ENCODE results near the gene TEX13D. TPM values are rescaled to one million over a fixed set of nuclear protein-coding genes. Genes with fewer than 3 reads are reported as not detected.

Gene TEX13D
- total and polyA plus RNA-seq, 2 experiments from 2014 or later, result not detected

DNA sequence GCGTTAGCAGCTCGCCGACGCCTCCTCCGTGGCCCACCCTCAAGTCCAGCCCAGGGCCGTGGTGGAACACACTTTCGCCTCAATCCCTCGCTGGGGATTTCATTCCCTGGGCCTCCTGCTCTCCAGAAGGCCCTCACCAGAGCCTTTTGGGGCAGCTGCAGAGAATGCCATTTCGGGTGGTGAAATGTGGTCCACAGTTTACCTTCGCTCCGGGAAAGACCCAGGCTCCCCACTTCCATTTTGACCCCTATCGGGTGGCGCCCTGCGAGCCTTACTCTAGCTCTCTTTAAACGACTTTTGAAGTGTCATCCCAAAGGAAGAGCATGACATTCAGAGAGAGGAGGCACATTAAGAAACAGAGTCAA is 14.4 kb downstream of the TEX13D start (continued):
- TF ChIP-seq, protein P1, sequence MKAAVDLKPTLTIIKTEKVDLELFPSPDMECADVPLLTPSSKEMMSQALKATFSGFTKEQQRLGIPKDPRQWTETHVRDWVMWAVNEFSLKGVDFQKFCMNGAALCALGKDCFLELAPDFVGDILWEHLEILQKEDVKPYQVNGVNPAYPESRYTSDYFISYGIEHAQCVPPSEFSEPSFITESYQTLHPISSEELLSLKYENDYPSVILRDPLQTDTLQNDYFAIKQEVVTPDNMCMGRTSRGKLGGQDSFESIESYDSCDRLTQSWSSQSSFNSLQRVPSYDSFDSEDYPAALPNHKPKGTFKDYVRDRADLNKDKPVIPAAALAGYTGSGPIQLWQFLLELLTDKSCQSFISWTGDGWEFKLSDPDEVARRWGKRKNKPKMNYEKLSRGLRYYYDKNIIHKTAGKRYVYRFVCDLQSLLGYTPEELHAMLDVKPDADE (IDR thresholded peaks at IDR 0.05), result no peak

- no peak for DNase-seq (ENCODE audit: low spot score)
- Histone ChIP-seq H3K27me3 (ENCODE audit: insufficient read depth) (no peaks in the 10 kb centered on the region), H3K79me2 (replicated peaks; ENCODE audit: insufficient read depth) (no peaks in the 10 kb centered on the region), H3K27ac (ENCODE audit: low read depth) (no peak overlapping the region), H3F3A (replicated peaks; ENCODE audit: low read depth) (no peaks in the 10 kb centered on the region), H2AFZ (0 out of 2 replicates have a peak overlapping the region, but pooled peaks have one; percentile 63), H3K4me2 (no peak overlapping the region), H3K4me3 (no peak overlapping the region), H4K20me1 (replicated peaks; ENCODE audit: insufficient read depth) (no peaks in the 10 kb centered on the region), H3K36me3 (ENCODE audit: insufficient read depth) (no peaks in the 10 kb centered on the region), H3K4me1 (ENCODE audit: insufficient read depth) (no peaks in the 10 kb centered on the region), H3K9me2 (ENCODE audit: insufficient read depth) (no peaks in the 10 kb centered on the region)
- no peak for ATAC-seq
- TF ChIP-seq ZNF331 (CRISPR knock-in tag; IDR thresholded peaks at IDR 0.05; ENCODE audit: low read depth) (no peak), NANOG (IDR thresholded peaks at IDR 0.05; ENCODE audit: borderline replicate concordance) (no peak), STAT1 (IDR thresholded peaks at IDR 0.05; ENCODE audit: unreplicated experiment) (no peak), ZNF462 (CRISPR knock-in tag; IDR thresholded peaks at IDR 0.05) (no peak), JUNB (IDR thresholded peaks at IDR 0.05; ENCODE audit: unreplicated experiment) (no peak), EZH2 (IDR thresholded peaks at IDR 0.05; ENCODE audit: low read depth, unreplicated experiment) (no peak), CREB1 (CRISPR knock-in tag; IDR thresholded peaks at IDR 0.05; ENCODE audit: low read depth) (no peak)
- Mint-ChIP-seq H3K4me3 (no peak overlapping the region), H3K9me3 (no peaks in the 10 kb centered on the region), H3K27me3 (ENCODE audit: insufficient read depth, low read depth, poor library complexity) (no peaks in the 10 kb centered on the region), H3K4me1 (peaks cover 7% of the 10 kb centered on the region; the same call in 2 of the 3 replicates), H3K27ac (no peak overlapping the region), H3K36me3 (ENCODE audit: low read depth) (no peaks in the 10 kb centered on the region)
These were observed 14.8 kb downstream of the TEX13D start for GRCh38 chrX:124347242-124347641.
